Measurements from ENCODE around the gene CDH26. TPM values are rescaled to one million over a fixed set of nuclear protein-coding genes. Genes with fewer than 3 reads are reported as not detected.

CDH26 gene
- total and polyA plus RNA-seq, 9 of the 15 experiments (the other 6 are each of a cell fraction or from before 2014, with no cell fraction given), result 0.07 to 0.13 (median 0.10) TPM; not detected in 4

GRCh38 chr20:59912609-59913008 is 45.6 kb upstream of the CDH26 start:
- Histone ChIP-seq H3K4me3 (no peak overlapping the region), H3K4me1 (replicated peaks in 1 of 2; ENCODE audit: control insufficient read depth in 2 of 2, insufficient read depth in 2 of 2, low read length in 2 of 2) (no peaks in the 10 kb centered on the region), H3K9me1 (ENCODE audit: control insufficient read depth, insufficient read depth, low read length) (no peaks in the 10 kb centered on the region), H3K79me2 (ENCODE audit: control insufficient read depth, insufficient read depth, low read length) (no peaks in the 10 kb centered on the region), H3K9ac (ENCODE audit: insufficient read depth in 1 of 2, low read depth in 2 of 2, low read length in 2 of 2) (no peak overlapping the region), H2AFZ (ENCODE audit: low read depth, low read length) (no peak overlapping the region), H3K4me2 (ENCODE audit: insufficient read depth, low read length) (no peak overlapping the region), H3K36me3 (ENCODE audit: control insufficient read depth, insufficient read depth, low read length) (no peaks in the 10 kb centered on the region), H3K27ac (ENCODE audit: extremely low read depth, low read depth, low read length) (no peak overlapping the region), H3K27me3 (ENCODE audit: control insufficient read depth in 2 of 2, insufficient read depth in 2 of 2, low read length in 2 of 2) (no peaks in the 10 kb centered on the region), H4K20me1 (replicated peaks; ENCODE audit: control insufficient read depth, insufficient read depth, low read length) (no peaks in the 10 kb centered on the region), H3K9me3 (replicated peaks; ENCODE audit: control insufficient read depth, insufficient read depth, low read depth, low read length) (no peaks in the 10 kb centered on the region)
- TF ChIP-seq CREM (IDR thresholded peaks at IDR 0.05; ENCODE audit: low read depth) (no peak), MECOM (CRISPR knock-in tag; IDR thresholded peaks at IDR 0.05) (no peak), ZHX1 (conservative IDR thresholded peaks at IDR 0.05; ENCODE audit: low read length) (no peak), STAT5B (CRISPR knock-in tag; IDR thresholded peaks at IDR 0.05) (no peak), CHD4 (IDR thresholded peaks at IDR 0.05; ENCODE audit: insufficient read depth, insufficient replicate concordance, low read depth, low read length, poor library complexity, severe bottlenecking) (no peak), CC2D1A (IDR thresholded peaks at IDR 0.05) (no peak; the same call in 1 of the 2 replicates), SREBF1 (IDR thresholded peaks at IDR 0.05; ENCODE audit: borderline replicate concordance, low read depth, low read length) (no peak), ELF2 (CRISPR knock-in tag; IDR thresholded peaks at IDR 0.05) (no peak), TCFL5 (CRISPR knock-in tag; conservative IDR thresholded peaks at IDR 0.05) (no peak), MED1 (CRISPR knock-in tag; IDR thresholded peaks at IDR 0.05; ENCODE audit: borderline replicate concordance) (no peak), ZNF699 (CRISPR knock-in tag; IDR thresholded peaks at IDR 0.05; ENCODE audit: insufficient replicate concordance) (no peak), EZH2 (IDR thresholded peaks at IDR 0.05; ENCODE audit: borderline replicate concordance, low read depth, low read length) (no peak), ZNF121 (CRISPR knock-in tag; conservative IDR thresholded peaks at IDR 0.05) (no peak), RAD21 (CRISPR knock-in tag; conservative IDR thresholded peaks at IDR 0.05 in 1 of 2, IDR thresholded peaks at IDR 0.05 in 1 of 2) (no peak)
- DNase-seq (ENCODE audit: extremely low read depth in 1 of 4, low spot score in 3 of 4), result peak in 1 of 4 experiments; percentile 4
- in situ Hi-C loops (cut with MboI), result no loop called here
- ChIA-PET POLR2A (no interaction called here), CTCF (ENCODE audit: low intra/inter-chr PET ratio) (no interaction called here)
- FAIRE-seq, result no peak
- no peak for ATAC-seq
- no TSS peak for BruUV-seq (replicated peaks)
- intact Hi-C loops (cut with micrococcal nuclease), result no loop called here
- whole genome bisulfite sequencing (ENCODE audit: insufficient coverage, low coverage, missing lambda C conversion rate), result 3% methylated on average over 4 of the region's 4 CpGs
